GM18508 (cell line): ENCODE results near the gene OTOA.
"Not testable (repeated sequence)": the region's sequence is repeated elsewhere in the genome, so short reads cannot be mapped to it uniquely, and the experiment has no call there.

Experiments
- ATAC-seq: cut with Tn5 transposase; IDR thresholded peaks from one replicate; pipeline ENCODE4 v1.9.1; 2021; ENCODE audit warnings: moderate number of reproducible peaks; ENCODE audit not compliant: insufficient read depth, unreplicated experiment

Gene OTOA

GRCh38 chr16:21713549-21714368 is 50.0 kb downstream of the OTOA start:
- ATAC-seq = no peak

GRCh38 chr16:21714369-21714618 is 50.5 kb downstream of the OTOA start:
- not testable (repeated sequence) for ATAC-seq

GRCh38 chr16:21717608-21718007 is 53.8 kb downstream of the OTOA start:
- ATAC-seq = no peak

GRCh38 chr16:21719283-21719682 is 55.5 kb downstream of the OTOA start:
- no peak for ATAC-seq

- no peak for ATAC-seq
These were observed 56.8 kb downstream of the OTOA start for GRCh38 chr16:21720533-21720932.

- no peak for ATAC-seq
These were observed 59.1 kb downstream of the OTOA start for GRCh38 chr16:21722771-21723455.

GRCh38 chr16:21723532-21723931 is 59.8 kb downstream of the OTOA start:
- no peak for ATAC-seq

GRCh38 chr16:21727344-21727743 is 63.6 kb downstream of the OTOA start:
- ATAC-seq = no peak

- ATAC-seq = not testable (repeated sequence)
These were observed 67.5 kb downstream of the OTOA start for GRCh38 chr16:21731233-21731632.

- not testable (repeated sequence) for ATAC-seq
These were observed 76.9 kb downstream of the OTOA start for GRCh38 chr16:21740637-21741036.

GRCh38 chr16:21756192-21757079 is 92.7 kb downstream of the OTOA start:
- not testable (repeated sequence) for ATAC-seq

- not testable (repeated sequence) for ATAC-seq
These were observed 93.4 kb downstream of the OTOA start for GRCh38 chr16:21757080-21757671.

GRCh38 chr16:21768280-21768679 is 104.5 kb downstream of the OTOA start:
- not testable (repeated sequence) for ATAC-seq

- not testable (repeated sequence) for ATAC-seq
These were observed 105.0 kb downstream of the OTOA start for GRCh38 chr16:21768810-21769209.

- not testable (repeated sequence) for ATAC-seq
These were observed 105.5 kb downstream of the OTOA start for GRCh38 chr16:21769284-21769683.

GRCh38 chr16:21770584-21770983 is 106.8 kb downstream of the OTOA start:
- ATAC-seq = not testable (repeated sequence)

- not testable (repeated sequence) for ATAC-seq
These were observed 108.9 kb downstream of the OTOA start for GRCh38 chr16:21772547-21773206.

- ATAC-seq = not testable (repeated sequence)
These were observed 109.4 kb downstream of the OTOA start for GRCh38 chr16:21773207-21773553.

- ATAC-seq = not testable (repeated sequence)
These were observed 116.8 kb downstream of the OTOA start for GRCh38 chr16:21780525-21780924.

- ATAC-seq = not testable (repeated sequence)
These were observed 126.7 kb downstream of the OTOA start for GRCh38 chr16:21790506-21790905.
